Mesenchymal stem cell (in vitro differentiated cells and primary cell): ENCODE measurements around the gene SEC61G.

Source experiments
- DNase-seq: peaks from one replicate; pipeline ENCODE4 v3.0.0-alpha.2; 2013
- H2AFZ ChIP-seq: one replicate; pipeline ENCODE4 v1.6.1; 2013; ENCODE audit warnings: low read depth, mild to moderate bottlenecking, control low read depth, inconsistent platforms, low read length, moderate library complexity
- H2AK5ac ChIP-seq: 2 replicates; pipeline ENCODE4 v1.6.1; 2013; ENCODE audit warnings: low read length, moderate library complexity, mild to moderate bottlenecking, inconsistent platforms; ENCODE audit not compliant: severe bottlenecking
- H2BK120ac ChIP-seq: one replicate; pipeline ENCODE4 v1.6.1; 2013; ENCODE audit warnings: low read depth, mild to moderate bottlenecking, inconsistent platforms, low read length, moderate library complexity
- H2BK12ac ChIP-seq, 2 experiments: one replicate each; pipeline ENCODE4 v1.6.1; 2013; ENCODE audit warnings: inconsistent platforms in 2 of 2, low read length in 2 of 2, mild to moderate bottlenecking in 2 of 2, moderate library complexity in 2 of 2, control low read depth in 1 of 2
- H2BK15ac ChIP-seq: one replicate; pipeline ENCODE4 v1.6.1; 2013; ENCODE audit warnings: mild to moderate bottlenecking, low read depth, inconsistent platforms; ENCODE audit not compliant: poor library complexity, severe bottlenecking
- H2BK5ac ChIP-seq: 2 replicates; pipeline ENCODE4 v1.6.1; 2013; ENCODE audit warnings: low read depth, mild to moderate bottlenecking, low read length, control low read depth, inconsistent platforms; ENCODE audit not compliant: poor library complexity, severe bottlenecking
- H3K14ac ChIP-seq, 2 experiments: one replicate each; pipeline ENCODE4 v1.6.1; 2013; ENCODE audit warnings: inconsistent platforms in 2 of 2, low read length in 2 of 2, control low read depth in 1 of 2, mild to moderate bottlenecking in 1 of 2, moderate library complexity in 1 of 2
- H3K18ac ChIP-seq, 2 experiments: one replicate each; pipeline ENCODE4 v1.6.1; 2013; ENCODE audit warnings: inconsistent platforms in 2 of 2, low read length in 2 of 2, control low read depth in 1 of 2, low read depth in 1 of 2, mild to moderate bottlenecking in 1 of 2
- H3K23ac ChIP-seq, 2 experiments: one replicate each; pipeline ENCODE4 v1.6.1; 2013; ENCODE audit warnings: inconsistent platforms in 2 of 2, low read length in 2 of 2, mild to moderate bottlenecking in 2 of 2, moderate library complexity in 2 of 2, control low read depth in 1 of 2
- H3K27ac ChIP-seq: 2 replicates; pipeline ENCODE4 v1.5.1; 2013; ENCODE audit warnings: mild to moderate bottlenecking, moderate library complexity, low read length, control low read depth, inconsistent platforms; ENCODE audit not compliant: poor library complexity, severe bottlenecking
- H3K27me3 ChIP-seq, 2 experiments: 2 replicates each; pipeline versions ENCODE4 v1.6.1 to v1.7.0; 2013; ENCODE audit warnings: low read length in 2 of 2, mild to moderate bottlenecking in 2 of 2, moderate library complexity in 2 of 2, control low read depth in 1 of 2, inconsistent platforms in 1 of 2; ENCODE audit not compliant: control insufficient read depth in 1 of 2, insufficient read depth in 1 of 2
- H3K36me3 ChIP-seq, 2 experiments: 2 replicates each; pipeline versions ENCODE4 v1.6.1 to v1.7.0; 2013; ENCODE audit warnings: low read length in 2 of 2, control low read depth in 1 of 2, inconsistent platforms in 1 of 2, low read depth in 1 of 2, mild to moderate bottlenecking in 1 of 2; ENCODE audit not compliant: insufficient read depth in 2 of 2, control insufficient read depth in 1 of 2
- H3K4ac ChIP-seq, 2 experiments: one replicate each; pipeline ENCODE4 v1.6.1; 2013; ENCODE audit warnings: inconsistent platforms in 2 of 2, low read length in 2 of 2, mild to moderate bottlenecking in 2 of 2, moderate library complexity in 2 of 2, control low read depth in 1 of 2, low read depth in 1 of 2
- H3K4me1 ChIP-seq: 2 replicates; pipeline ENCODE4 v1.6.1; 2013; ENCODE audit warnings: low read depth, low read length, control low read depth; ENCODE audit not compliant: control insufficient read depth, insufficient read depth
- H3K4me2 ChIP-seq: 2 replicates; pipeline ENCODE4 v1.6.1; 2013; ENCODE audit warnings: low read length, mild to moderate bottlenecking, inconsistent platforms; ENCODE audit not compliant: poor library complexity, severe bottlenecking
- H3K4me3 ChIP-seq, 2 experiments: 2 replicates each; pipeline versions ENCODE4 v1.5.1 to v1.7.0; 2013; ENCODE audit warnings: low read length in 2 of 2, mild to moderate bottlenecking in 2 of 2, control low read depth in 1 of 2, low read depth in 1 of 2; ENCODE audit not compliant: insufficient read depth in 1 of 2
- H3K79me1 ChIP-seq: replicated peaks from 2 replicates; pipeline ENCODE4 v1.6.1; 2013; ENCODE audit warnings: mild to moderate bottlenecking, control low read depth, low read length, inconsistent platforms; ENCODE audit not compliant: poor library complexity, severe bottlenecking
- H3K9ac ChIP-seq: 2 replicates; pipeline ENCODE4 v1.7.0; 2013; ENCODE audit warnings: mild to moderate bottlenecking, low read length, moderate library complexity
- H3K9me3 ChIP-seq: 2 replicates; pipeline ENCODE4 v1.7.0; 2013; ENCODE audit warnings: mild to moderate bottlenecking, low read length; ENCODE audit not compliant: control insufficient read depth
- H4K8ac ChIP-seq: one replicate; pipeline ENCODE4 v1.6.1; 2013; ENCODE audit warnings: inconsistent platforms, mild to moderate bottlenecking, low read length, moderate library complexity
- H4K91ac ChIP-seq: one replicate; pipeline ENCODE4 v1.6.1; 2013; ENCODE audit warnings: mild to moderate bottlenecking, low read length, inconsistent platforms
- WGBS: methylation state at CpG from one replicate; pipeline ENCODE4 v1.1.7; 2013; ENCODE audit warnings: mixed read lengths; 5-methylcytosine and 5-hydroxymethylcytosine counted together

The SEC61G gene

DNA sequence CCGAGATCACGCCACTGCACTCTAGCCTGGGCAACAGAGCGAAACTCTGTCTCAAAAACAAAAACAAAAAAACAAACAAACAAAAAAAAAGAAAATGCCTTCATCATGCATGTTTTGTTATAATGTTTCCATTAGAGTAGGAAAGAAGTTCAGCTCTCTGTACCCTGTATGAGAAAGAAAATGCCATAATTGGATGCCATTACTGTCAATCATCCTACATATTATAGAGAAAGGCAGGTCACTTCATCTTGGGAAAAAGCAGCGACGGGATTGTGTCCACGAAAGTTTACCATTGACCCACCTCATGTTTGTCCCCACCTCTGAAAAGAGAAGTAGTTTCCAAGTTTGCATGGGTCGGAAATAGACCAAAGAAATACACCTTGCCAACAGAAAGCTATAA is 33.8 kb downstream of the SEC61G start:
- H3K9me3 ChIP-seq, result no peaks in the 10 kb centered on the region
- H2BK12ac ChIP-seq, result no peak overlapping the region
- H3K4me2 ChIP-seq, result no peak overlapping the region
- H3K9ac ChIP-seq, result no peak overlapping the region
- WGBS, result 86% methylated on average over 4 of the region's 7 CpGs
- H3K79me1 ChIP-seq, result no peaks in the 10 kb centered on the region
- no peak overlapping the region for H3K14ac ChIP-seq
- H3K4ac ChIP-seq, result no peak overlapping the region
- H2AK5ac ChIP-seq, result no peak overlapping the region
- no peak overlapping the region for H3K23ac ChIP-seq
- no peak overlapping the region for H2BK15ac ChIP-seq
- no peak overlapping the region for H4K91ac ChIP-seq
- H2AFZ ChIP-seq, result no peak overlapping the region
- no peak overlapping the region for H3K18ac ChIP-seq
- no peak overlapping the region for H2BK5ac ChIP-seq
- peaks cover 5% of the 10 kb centered on the region in 2 experiments for H3K27me3 ChIP-seq
- H4K8ac ChIP-seq, result no peak overlapping the region
- no peak overlapping the region for H2BK120ac ChIP-seq
- no peak overlapping the region for H3K4me3 ChIP-seq
- no peak for DNase-seq
- no peak overlapping the region for H3K27ac ChIP-seq
- no peaks in the 10 kb centered on the region for H3K36me3 ChIP-seq
- no peaks in the 10 kb centered on the region for H3K4me1 ChIP-seq

DNA sequence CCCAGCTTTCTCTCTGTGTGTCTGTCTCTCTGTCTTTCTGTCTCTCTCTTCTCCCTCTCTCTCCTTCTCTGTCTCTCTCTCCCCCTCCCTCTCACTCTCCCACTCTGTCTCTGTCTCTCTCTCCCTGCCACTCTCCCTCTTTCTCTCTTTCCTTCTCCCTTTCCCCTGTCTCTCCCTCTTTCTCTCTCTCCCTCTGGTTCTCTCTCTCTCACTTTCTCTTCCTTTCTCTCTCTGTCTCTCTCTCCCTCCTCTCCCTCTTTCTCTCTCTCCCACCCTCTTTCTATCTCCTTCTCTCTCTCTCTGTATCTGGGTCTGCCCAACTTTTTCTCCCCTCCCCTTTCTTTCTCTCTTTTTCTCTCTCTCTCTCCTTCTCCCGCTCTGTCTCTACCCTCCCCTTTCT is 36.5 kb downstream of the SEC61G start:
- H3K23ac ChIP-seq, result no peak overlapping the region
- no peak overlapping the region for H2BK12ac ChIP-seq
- 71% methylated on average over 1 of the region's 1 CpG for WGBS
- no peak overlapping the region for H3K18ac ChIP-seq
- H3K4me3 ChIP-seq, result no peak overlapping the region
- no peak overlapping the region for H3K14ac ChIP-seq
- DNase-seq, result no peak
- H3K27ac ChIP-seq, result no peak overlapping the region
- no peak overlapping the region for H3K4ac ChIP-seq
- no peaks in the 10 kb centered on the region for H3K79me1 ChIP-seq
- H3K9ac ChIP-seq, result no peak overlapping the region
- no peaks in the 10 kb centered on the region for H3K36me3 ChIP-seq
- no peaks in the 10 kb centered on the region for H3K9me3 ChIP-seq
- H2BK120ac ChIP-seq, result no peak overlapping the region
- no peak overlapping the region for H2BK5ac ChIP-seq
- H2AK5ac ChIP-seq, result no peak overlapping the region
- H4K91ac ChIP-seq, result no peak overlapping the region
- no peak overlapping the region for H3K4me2 ChIP-seq
- no peak overlapping the region for H2BK15ac ChIP-seq
- H4K8ac ChIP-seq, result no peak overlapping the region
- peaks cover 0 to 5% of the 10 kb centered on the region in 2 experiments for H3K27me3 ChIP-seq
- no peaks in the 10 kb centered on the region for H3K4me1 ChIP-seq
- no peak overlapping the region for H2AFZ ChIP-seq

DNA sequence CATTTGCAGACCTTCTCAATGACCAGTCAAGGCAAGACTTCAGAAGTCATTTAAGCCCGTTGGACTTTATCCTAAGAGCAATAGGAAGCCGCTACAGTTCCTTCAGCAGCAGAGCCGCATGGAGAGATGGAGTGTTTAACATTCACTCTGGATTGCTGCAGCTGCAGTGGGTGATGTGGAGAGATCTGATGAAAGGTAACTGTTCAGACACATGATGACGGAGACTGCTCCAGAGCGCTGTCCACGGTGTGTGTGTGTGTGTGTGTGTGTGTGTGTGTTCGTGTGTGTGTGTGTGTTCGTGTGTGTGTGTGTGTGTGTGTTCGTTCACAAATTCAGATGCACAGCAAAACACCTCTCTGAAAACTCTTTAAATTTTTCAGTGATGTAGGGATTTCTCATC is 37.0 kb downstream of the SEC61G start:
- H3K79me1 ChIP-seq, result no peaks in the 10 kb centered on the region
- no peaks in the 10 kb centered on the region for H3K36me3 ChIP-seq
- no peak overlapping the region for H3K4ac ChIP-seq
- no peak overlapping the region for H3K9ac ChIP-seq
- no peak overlapping the region for H3K14ac ChIP-seq
- H2AK5ac ChIP-seq, result no peak overlapping the region
- H3K4me1 ChIP-seq, result no peaks in the 10 kb centered on the region
- no peak overlapping the region for H3K4me3 ChIP-seq
- H2BK15ac ChIP-seq, result no peak overlapping the region
- no peak for DNase-seq
- no peak overlapping the region for H4K8ac ChIP-seq
- no peak overlapping the region for H3K18ac ChIP-seq
- H2BK12ac ChIP-seq, result no peak overlapping the region
- H3K27ac ChIP-seq, result no peak overlapping the region
- no peaks in the 10 kb centered on the region for H3K9me3 ChIP-seq
- no peak overlapping the region for H2AFZ ChIP-seq
- peaks cover 0 to 5% of the 10 kb centered on the region in 2 experiments for H3K27me3 ChIP-seq
- no peak overlapping the region for H2BK120ac ChIP-seq
- no peak overlapping the region for H3K4me2 ChIP-seq
- 90% methylated on average over 6 of the region's 9 CpGs for WGBS
- no peak overlapping the region for H4K91ac ChIP-seq
- no peak overlapping the region for H3K23ac ChIP-seq
- H2BK5ac ChIP-seq, result no peak overlapping the region

DNA sequence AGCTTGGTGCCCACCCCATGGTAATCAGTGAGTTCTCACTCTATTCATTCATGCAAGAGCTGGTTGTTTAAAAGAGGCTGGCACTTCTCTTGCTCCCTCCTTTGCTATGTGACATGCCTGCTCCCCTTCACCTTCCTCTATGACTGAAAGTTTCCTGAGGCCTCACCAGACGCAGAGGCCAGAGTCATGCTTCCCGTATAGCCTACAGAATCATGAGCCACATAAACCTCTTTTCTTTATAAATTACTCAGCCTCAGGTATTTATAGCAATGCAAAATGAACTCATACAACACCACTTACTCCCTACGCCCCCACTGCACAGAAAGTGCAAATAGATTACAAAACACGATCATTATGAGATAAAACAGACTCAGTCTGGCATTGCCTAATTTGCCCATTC is 39.0 kb downstream of the SEC61G start:
- WGBS, result 81% methylated on average over 4 of the region's 4 CpGs
- H3K4me2 ChIP-seq, result no peak overlapping the region

More for the DNA sequence above, 39.0 kb downstream of the SEC61G start:
- Histone ChIP-seq H2BK120ac (no peak overlapping the region), H3K27me3 (peaks cover 0 to 5% of the 10 kb centered on the region in 2 experiments), H3K9ac (no peak overlapping the region), H2BK12ac (no peak overlapping the region), H3K23ac (no peak overlapping the region), H2BK5ac (no peak overlapping the region), H3K14ac (no peak overlapping the region), H4K91ac (no peak overlapping the region), H3K18ac (no peak overlapping the region), H3K9me3 (no peaks in the 10 kb centered on the region), H2AFZ (no peak overlapping the region), H3K27ac (no peak overlapping the region), H3K4me1 (no peaks in the 10 kb centered on the region), H2BK15ac (no peak overlapping the region), H3K36me3 (no peaks in the 10 kb centered on the region), H4K8ac (no peak overlapping the region), H3K4ac (no peak overlapping the region), H3K4me3 (no peak overlapping the region), H3K79me1 (no peaks in the 10 kb centered on the region), H2AK5ac (no peak overlapping the region)
- DNase-seq, result no peak
